ENCODE measurements around the gene HADHA.

- TF ChIP-seq CTCF (optimal IDR thresholded peaks at IDR 0.05 in 1 of 3, IDR thresholded peaks at IDR 0.05 in 1 of 3, conservative IDR thresholded peaks at IDR 0.05 in 1 of 3; ENCODE audit: extremely low read depth in 1 of 3, insufficient read depth in 2 of 3, low read length in 3 of 3) (no peak), EZH2 (IDR thresholded peaks at IDR 0.05; ENCODE audit: low read length) (no peak)
Measured at GRCh38 chr2:26187537-26188104, 56.8 kb downstream of the HADHA start.

All from keratinocyte (primary cell).